Tibial artery (tissue), 4 donors: Measurements from ENCODE around the gene FBXW10.
"Not testable (repeated sequence)": the region's sequence is repeated elsewhere in the genome, so short reads cannot be mapped to it uniquely, and the experiment has no call there.

Experiments
- DNase-seq, 2 donors: peaks; one replicate each; pipeline ENCODE4 v3.0.0-alpha.2; 2019
- H3K27ac ChIP-seq, 2 donors: fragments of 200-600 bp; sonication (generic) in 1 of 2; 1 replicate in 1 of 2; 2 replicates in 1 of 2; pipeline ENCODE4 v1.5.1; 2018 to 2019; ENCODE audit warnings: mild to moderate bottlenecking in 1 of 2
- H3K27me3 ChIP-seq, 2 donors: fragments of 200-600 bp; sonication (generic) in 1 of 2; one replicate each; pipeline versions ENCODE4 v1.5.1 to v1.6.0; 2016 to 2019
- H3K36me3 ChIP-seq, 3 donors: fragments of 200-600 bp; sonication (generic) in 2 of 3; one replicate each; pipeline ENCODE4 v1.5.1; 2016 to 2019; ENCODE audit warnings: mild to moderate bottlenecking in 2 of 3
- H3K4me1 ChIP-seq, 4 donors: fragments of 200-600 bp; sonication (generic) in 2 of 4; 1 replicate in 3 of 4; 2 replicates in 1 of 4; pipeline ENCODE4 v1.5.1; 2016 to 2019
- H3K4me3 ChIP-seq, 2 donors: fragments of 200-600 bp; sonication (generic) in 1 of 2; 1 replicate in 1 of 2; 2 replicates in 1 of 2; pipeline ENCODE4 v1.5.1; 2018 to 2019; ENCODE audit warnings: mild to moderate bottlenecking in 2 of 2
- H3K9me3 ChIP-seq, 3 donors: fragments of 200-600 bp; sonication (generic) in 1 of 3; one replicate each; pipeline ENCODE4 v1.5.1; 2016 to 2019
- intact Hi-C: fragments of 100-400 bp; cut with DNase I; formaldehyde crosslinking; loops from one replicate; pipeline ENCODE4 v1.15.0; 2023; ENCODE audit warnings: low total_unique reads
- TF ChIP-seq, protein P1 (sequence below), 2 experiments: fragments of 200-600 bp in 1 of 2; fragments of 450-650 bp in 1 of 2; IDR thresholded peaks; one replicate each; pipeline ENCODE4 v1.5.1; 2017 to 2019; ENCODE audit warnings: antibody characterized with exemption in 2 of 2, mild to moderate bottlenecking in 1 of 2, moderate library complexity in 1 of 2

FBXW10 gene, protein sequence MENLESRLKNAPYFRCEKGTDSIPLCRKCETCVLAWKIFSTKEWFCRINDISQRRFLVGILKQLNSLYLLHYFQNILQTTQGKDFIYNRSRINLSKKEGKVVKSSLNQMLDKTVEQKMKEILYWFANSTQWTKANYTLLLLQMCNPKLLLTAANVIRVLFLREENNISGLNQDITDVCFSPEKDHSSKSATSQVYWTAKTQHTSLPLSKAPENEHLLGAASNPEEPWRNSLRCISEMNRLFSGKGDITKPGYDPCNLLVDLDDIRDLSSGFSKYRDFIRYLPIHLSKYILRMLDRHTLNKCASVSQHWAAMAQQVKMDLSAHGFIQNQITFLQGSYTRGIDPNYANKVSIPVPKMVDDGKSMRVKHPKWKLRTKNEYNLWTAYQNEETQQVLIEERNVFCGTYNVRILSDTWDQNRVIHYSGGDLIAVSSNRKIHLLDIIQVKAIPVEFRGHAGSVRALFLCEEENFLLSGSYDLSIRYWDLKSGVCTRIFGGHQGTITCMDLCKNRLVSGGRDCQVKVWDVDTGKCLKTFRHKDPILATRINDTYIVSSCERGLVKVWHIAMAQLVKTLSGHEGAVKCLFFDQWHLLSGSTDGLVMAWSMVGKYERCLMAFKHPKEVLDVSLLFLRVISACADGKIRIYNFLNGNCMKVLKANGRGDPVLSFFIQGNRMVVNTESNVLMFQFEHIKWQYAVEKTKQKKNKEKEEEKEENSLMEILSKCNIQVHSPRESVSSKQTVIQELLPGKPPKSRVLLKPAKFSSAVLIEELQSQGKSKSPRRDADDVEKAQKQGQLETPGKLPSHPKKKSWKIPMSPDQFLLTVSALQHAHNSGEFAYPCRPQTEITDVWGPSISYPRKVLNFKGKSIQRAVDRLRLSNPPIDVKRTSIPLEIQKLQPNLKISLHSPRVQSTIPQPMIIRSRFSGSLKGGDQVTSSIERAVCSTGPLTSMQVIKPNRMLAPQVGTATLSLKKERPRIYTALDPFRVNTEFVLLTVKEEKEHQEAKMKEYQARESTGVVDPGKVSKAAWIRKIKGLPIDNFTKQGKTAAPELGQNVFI

DNA sequence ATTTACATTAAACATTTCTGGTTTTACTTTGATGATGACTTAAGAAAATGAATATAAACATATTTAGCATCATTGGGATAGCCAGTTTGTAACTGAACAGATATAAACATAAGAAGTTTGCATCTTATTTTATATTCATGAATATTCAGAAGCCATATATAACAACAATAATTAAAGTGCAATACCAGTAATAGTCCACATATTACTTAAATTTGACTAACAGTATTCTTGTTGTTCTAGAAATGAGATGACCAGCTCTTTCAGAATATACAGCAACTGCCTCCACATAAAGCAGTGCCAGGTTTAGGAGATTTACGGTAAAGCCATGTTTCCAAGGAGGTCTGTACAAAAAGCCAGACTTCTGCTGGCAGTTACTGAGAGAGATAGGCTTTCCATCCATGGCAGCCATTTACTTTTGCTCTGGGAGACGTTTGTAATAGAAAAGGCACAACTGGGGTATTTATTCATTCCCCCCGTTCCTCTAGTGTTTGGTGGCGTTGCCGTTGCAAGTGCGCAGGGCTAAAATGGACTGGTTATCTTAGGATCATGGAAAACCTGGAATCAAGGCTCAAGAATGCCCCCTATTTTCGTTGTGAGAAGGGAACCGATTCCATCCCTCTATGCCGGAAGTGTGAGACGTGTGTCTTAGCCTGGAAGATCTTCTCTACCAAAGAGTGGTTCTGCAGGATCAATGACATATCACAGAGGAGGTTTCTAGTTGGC, at the start of gene FBXW10:
Gene FBXW10 (plus strand): TSS at position 356 of the 723 bp plus-strand sequence. CDS start 191 bp downstream, at position 547.
- H3K27me3 ChIP-seq, H3K27ac ChIP-seq, H3K4me1 ChIP-seq, DNase-seq, H3K9me3 ChIP-seq, H3K4me3 ChIP-seq, H3K36me3 ChIP-seq, intact Hi-C loops: not testable (repeated sequence)

DNA sequence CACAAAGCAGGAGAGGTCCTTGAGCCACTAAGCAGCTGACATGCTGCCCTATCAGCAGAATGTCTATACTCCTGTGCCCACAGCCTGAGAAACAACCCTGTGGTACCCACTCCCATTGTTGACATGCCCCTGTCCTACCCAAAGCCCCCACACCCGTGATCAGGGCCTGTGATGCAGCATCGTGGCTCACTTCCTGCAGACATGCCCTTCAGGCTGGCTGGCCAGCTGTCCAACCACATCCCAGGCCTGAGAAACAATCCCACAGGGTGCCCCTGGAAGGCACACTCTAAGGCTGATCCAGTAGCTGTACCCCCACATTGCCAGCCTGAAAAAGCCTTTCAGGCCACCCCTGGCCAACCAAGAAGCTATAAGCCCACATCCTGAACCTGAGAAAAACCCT, 48.7 kb upstream of the FBXW10 start:
- intact Hi-C loops, H3K27ac ChIP-seq, H3K36me3 ChIP-seq, H3K27me3 ChIP-seq, H3K9me3 ChIP-seq, H3K4me1 ChIP-seq, H3K4me3 ChIP-seq, DNase-seq: not testable (repeated sequence)

DNA sequence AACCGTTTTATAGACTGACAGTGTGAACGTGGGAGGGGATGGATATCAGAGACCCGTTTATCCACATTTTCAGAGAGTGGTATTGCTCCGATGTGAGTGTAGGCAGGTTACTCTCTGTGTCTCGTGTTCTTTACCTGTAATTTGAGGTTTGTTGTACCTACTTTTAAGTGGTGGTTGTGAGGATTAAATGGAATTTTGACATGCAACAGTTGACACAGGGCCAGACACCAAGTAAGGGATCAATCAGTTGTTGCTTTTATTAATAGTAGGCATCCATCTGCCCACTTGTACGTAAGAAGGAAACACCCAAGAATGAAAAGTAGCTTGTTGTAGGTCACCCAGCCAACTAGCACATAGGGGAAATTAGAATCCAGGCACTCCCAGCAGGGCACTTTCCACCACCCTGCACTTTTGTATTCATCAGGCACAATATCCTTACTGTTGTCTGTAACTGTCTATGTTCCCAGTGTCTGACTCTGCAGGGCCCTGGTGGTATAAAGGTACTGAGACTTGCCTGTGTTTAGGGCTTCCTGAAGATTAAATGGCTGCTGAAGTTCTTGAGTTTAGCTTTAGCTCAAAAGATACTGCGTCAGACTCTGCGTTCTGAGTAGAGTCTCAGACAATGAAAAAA, 45.3 kb upstream of the FBXW10 start:
- H3K36me3 ChIP-seq, H3K27ac ChIP-seq, H3K27me3 ChIP-seq, H3K9me3 ChIP-seq, H3K4me1 ChIP-seq, DNase-seq, intact Hi-C loops: not testable (repeated sequence)
- H3K4me3 ChIP-seq, result peak overlapping the region; percentile 49 to 63

DNA sequence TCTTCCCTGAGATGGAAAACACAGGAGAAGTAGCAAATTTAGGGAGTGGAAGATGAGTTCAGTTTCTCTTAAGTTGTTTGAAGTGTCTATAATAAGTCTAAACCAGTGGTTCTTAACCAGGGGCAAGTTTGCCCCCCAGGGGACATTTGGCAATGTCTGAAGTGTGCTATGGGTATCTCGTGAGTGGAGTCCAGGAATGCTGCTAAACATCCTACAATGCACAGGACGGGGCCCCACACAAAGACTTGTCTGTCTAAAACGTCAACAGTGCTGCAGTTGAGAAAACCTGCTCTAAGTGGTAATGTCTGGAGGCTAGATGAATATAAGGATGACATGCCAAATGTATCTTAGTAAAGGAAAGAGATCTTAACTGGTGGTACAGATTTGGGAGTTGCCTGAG, 37.9 kb upstream of the FBXW10 start:
- intact Hi-C loops, H3K4me3 ChIP-seq, H3K9me3 ChIP-seq, DNase-seq, H3K4me1 ChIP-seq, H3K36me3 ChIP-seq, H3K27me3 ChIP-seq, H3K27ac ChIP-seq: not testable (repeated sequence)

DNA sequence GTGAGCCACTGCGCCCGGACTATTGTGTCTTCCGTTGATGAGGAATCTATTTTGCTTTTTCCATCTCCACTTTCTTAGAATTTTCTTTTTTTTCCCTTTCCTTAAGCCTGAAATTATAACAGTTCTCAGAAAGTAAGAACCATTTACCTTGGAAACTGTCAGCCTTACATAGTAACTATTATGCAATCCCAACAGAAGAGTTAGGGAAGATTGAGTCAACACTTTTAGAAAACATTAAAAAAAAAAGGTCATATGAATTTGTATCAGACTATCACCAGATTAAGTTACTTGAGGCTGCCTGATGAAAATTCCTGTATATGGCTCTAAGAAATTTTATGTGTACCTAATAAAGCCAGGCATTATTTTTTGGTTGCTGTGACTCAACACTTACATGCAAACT, 35.6 kb upstream of the FBXW10 start:
- H3K27ac ChIP-seq, H3K4me1 ChIP-seq, H3K9me3 ChIP-seq, H3K27me3 ChIP-seq, intact Hi-C loops, H3K36me3 ChIP-seq, H3K4me3 ChIP-seq, DNase-seq: not testable (repeated sequence)

DNA sequence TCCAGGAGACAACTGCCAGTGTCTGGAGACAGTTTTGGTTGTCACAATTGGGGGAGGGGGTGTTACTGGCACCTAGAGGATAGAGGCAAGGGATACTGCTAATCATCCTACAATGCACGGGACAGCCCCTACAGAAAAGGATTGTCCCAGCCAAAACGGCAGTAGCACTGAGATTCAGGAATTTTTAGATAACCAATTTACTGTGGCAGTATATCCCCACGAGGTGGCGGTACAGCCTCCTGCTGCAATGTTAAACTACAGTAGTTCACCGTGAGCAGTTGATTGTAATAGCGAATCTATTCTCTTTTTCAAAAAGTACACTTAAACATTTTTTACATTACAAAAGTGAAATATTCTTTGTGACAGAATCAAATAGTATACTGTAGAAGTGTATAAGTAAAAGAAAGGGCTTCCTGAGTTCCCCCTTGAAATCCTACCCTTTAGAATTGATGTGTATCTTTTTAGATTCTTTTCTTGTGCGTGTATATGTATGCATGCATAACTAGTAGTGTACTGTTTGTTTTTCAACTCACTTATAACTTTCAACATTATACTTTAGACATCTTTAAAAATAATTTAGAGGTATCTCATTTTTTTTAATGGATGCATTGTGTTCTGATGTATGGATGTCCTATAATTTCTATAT, 31.4 kb upstream of the FBXW10 start:
- DNase-seq, result peak; percentile 73 to 77
- H3K27ac ChIP-seq, H3K4me1 ChIP-seq, H3K9me3 ChIP-seq, H3K36me3 ChIP-seq, H3K4me3 ChIP-seq, intact Hi-C loops, H3K27me3 ChIP-seq: not testable (repeated sequence)
- TF ChIP-seq, protein P1, sequence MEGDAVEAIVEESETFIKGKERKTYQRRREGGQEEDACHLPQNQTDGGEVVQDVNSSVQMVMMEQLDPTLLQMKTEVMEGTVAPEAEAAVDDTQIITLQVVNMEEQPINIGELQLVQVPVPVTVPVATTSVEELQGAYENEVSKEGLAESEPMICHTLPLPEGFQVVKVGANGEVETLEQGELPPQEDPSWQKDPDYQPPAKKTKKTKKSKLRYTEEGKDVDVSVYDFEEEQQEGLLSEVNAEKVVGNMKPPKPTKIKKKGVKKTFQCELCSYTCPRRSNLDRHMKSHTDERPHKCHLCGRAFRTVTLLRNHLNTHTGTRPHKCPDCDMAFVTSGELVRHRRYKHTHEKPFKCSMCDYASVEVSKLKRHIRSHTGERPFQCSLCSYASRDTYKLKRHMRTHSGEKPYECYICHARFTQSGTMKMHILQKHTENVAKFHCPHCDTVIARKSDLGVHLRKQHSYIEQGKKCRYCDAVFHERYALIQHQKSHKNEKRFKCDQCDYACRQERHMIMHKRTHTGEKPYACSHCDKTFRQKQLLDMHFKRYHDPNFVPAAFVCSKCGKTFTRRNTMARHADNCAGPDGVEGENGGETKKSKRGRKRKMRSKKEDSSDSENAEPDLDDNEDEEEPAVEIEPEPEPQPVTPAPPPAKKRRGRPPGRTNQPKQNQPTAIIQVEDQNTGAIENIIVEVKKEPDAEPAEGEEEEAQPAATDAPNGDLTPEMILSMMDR (IDR thresholded peaks at IDR 0.05), result peak; percentile 54 to 62

DNA sequence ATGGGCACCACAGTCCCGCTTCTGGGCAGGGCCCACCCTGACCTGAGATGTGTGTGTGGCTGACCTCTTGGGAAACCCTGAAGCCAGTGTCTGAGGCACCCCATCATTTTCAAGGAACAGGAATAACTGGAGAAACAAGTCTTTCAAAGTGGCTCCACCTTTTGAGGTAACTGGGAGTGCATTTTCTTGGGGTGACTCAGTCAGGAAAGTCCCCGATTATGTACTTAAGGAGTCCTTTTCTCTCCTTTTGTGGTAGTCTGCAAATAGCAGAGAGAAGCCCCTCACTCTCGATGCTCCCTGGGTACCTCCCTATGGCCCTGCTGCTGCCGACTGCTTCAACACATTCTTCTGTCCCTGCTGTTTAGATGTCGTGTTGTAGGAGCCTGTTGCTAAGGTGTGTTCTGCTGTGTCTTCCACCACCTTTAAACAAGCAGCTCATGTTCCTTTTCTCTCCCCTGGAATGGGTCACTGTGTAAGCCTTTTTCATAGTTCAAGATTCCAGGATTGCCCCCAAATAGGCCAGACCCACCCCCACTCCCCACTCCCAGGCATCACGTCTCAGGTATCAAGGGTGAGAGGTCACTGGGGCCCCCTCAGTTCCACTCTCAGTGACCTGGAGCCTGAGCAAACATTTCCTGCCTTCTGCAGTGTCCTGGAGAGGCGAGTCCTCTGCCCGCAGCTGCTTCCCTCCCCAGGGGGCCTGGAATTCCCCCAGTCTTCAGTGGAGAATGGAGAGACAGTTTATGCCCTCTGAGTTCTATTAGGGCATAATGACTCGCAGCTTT, 25.0 kb upstream of the FBXW10 start:
- H3K4me1 ChIP-seq, DNase-seq, H3K27ac ChIP-seq, H3K9me3 ChIP-seq, H3K27me3 ChIP-seq, intact Hi-C loops, H3K4me3 ChIP-seq, H3K36me3 ChIP-seq: not testable (repeated sequence)

DNA sequence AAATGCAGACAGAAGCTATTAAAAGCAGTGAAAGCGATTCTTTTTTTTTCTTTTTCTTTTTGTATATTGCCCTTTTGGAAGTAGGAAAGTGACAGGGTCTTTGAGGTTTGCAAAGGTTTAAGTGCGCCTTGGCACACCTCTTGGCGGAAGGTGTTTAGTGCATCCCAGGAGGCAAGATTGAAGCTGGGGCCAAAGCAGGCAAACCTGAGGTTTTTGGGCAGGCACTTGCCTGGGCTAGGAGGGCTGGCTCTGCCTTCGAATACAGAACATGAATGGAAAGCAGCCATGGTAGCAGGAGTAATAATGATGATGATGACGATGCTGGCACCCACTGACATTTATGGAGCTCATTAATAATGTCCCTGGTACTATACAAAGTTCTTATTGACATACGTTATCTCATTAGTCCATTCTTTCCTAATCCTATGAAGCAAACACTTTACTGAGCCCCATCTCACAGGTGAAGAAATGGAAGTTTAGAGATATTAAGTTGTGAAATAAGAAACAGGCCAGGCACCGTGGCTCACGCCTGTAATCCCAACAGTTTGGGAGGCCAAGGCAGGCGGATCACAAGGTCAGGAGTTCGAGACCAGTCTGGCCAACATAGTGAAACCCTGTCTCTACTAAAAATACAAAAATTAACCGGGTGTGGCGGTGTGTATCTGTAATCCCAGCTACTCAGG, 24.3 kb upstream of the FBXW10 start:
- H3K4me3 ChIP-seq, intact Hi-C loops, H3K36me3 ChIP-seq, H3K27me3 ChIP-seq, H3K4me1 ChIP-seq, H3K27ac ChIP-seq, H3K9me3 ChIP-seq, DNase-seq: not testable (repeated sequence)

DNA sequence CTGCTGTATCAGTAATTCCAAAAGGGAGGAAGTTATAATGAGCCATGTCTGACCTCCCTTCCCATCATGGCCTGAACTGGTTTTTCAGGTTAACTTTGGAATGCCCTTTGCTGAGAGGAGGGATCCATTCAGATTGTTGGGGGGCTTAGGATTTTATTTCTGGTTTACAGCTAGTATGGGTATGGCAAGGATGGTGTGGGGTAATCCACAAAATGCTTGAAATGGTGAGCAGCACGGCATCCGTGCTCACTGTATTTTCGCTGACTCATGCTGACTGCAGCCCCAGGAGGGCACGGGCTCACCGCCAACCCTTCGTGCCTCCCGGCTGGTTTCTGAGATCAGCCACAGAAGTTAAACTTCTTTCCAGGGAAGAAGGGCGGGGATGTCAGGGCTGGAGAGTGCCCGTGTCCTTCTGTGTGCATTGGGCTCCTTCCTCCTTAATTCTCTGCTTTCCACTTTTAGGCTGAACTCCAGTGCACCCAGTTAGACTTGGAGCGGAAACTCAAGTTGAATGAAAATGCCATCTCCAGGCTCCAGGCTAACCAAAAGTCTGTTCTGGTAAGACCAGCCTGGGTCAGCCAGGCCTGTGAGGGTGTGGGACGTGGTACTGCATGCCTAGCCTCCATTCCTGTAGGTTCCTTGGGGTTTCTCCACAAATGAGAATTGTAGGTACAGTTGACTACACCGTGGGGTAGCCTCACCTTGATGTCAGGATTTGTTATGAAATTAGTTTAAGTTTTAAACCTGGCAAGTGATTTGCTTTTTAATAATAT, 21.9 kb upstream of the FBXW10 start:
- intact Hi-C loops, H3K36me3 ChIP-seq, H3K4me1 ChIP-seq, H3K27me3 ChIP-seq, H3K9me3 ChIP-seq, DNase-seq, H3K4me3 ChIP-seq: not testable (repeated sequence)
- peak overlapping the region in 1 of 2 donors; percentile 50 for H3K27ac ChIP-seq

DNA sequence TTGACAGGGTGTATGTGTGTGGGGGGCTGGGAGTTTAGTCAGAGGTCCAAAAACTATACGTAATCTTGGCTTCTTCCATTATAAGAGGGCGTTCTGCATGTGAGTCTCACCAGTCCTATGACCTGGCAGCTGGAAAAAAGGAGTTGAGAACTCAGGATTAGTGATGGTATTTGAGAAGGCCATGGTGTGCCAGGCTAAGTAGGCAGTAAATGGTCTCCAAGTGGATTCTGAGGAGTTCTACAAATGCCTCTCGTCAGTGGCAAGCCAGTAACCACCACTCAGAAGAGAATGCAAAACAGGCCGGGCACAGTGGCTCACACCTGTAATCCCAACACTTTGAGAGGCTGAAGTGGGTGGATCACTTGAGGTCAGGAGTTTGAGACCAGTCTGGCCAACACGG, 21.2 kb upstream of the FBXW10 start:
- DNase-seq, H3K36me3 ChIP-seq, H3K27me3 ChIP-seq, intact Hi-C loops, H3K4me3 ChIP-seq, H3K4me1 ChIP-seq, H3K9me3 ChIP-seq: not testable (repeated sequence)
- H3K27ac ChIP-seq, result peak overlapping the region in 1 of 2 donors; percentile 41
